Measurements from ENCODE around the gene PIK3CA. TPM values are rescaled to one million over a fixed set of nuclear protein-coding genes. Genes with fewer than 3 reads are reported as not detected.
"Not testable (repeated sequence)": the region's sequence is repeated elsewhere in the genome, so short reads cannot be mapped to it uniquely, and the experiment has no call there.

The PIK3CA gene
- total RNA-seq, 1 donor from 2014 or later = 20.1 TPM

DNA sequence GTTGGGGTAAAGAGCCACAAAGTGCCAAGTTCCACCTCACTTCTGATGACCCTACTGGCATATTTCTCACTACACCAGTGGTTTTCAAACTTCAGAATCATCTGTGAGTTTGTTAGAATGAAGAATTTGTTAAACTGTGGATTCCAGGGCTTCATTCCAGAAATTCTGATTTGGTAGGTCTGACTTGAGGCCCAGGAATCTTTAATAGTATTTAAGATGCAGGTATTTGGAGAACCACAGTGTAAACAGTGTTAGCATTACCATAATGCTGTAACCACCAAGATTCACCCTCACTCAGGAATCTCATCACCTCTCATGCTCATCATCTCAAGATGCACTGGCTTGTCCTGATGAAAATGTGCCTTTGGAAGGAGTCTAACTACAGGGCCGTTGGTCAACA, 96.7 kb downstream of the PIK3CA start:
- Histone ChIP-seq H3K36me3 (no peaks in the 10 kb centered on the region), H3K9me3 (no peaks in the 10 kb centered on the region), H3K4me1 (no peaks in the 10 kb centered on the region), H3K27me3 (no peaks in the 10 kb centered on the region), H3K4me3 (no peak overlapping the region), H3K27ac (no peak overlapping the region)
- no peak for DNase-seq (ENCODE audit: extremely low spot score in 2 of 2)
- no peak for TF ChIP-seq POLR2AphosphoS5 (IDR thresholded peaks at IDR 0.05; ENCODE audit: insufficient read depth in 1 of 2, low read depth in 1 of 2)
- intact Hi-C loops (cut with DNase I) = no loop called here

DNA sequence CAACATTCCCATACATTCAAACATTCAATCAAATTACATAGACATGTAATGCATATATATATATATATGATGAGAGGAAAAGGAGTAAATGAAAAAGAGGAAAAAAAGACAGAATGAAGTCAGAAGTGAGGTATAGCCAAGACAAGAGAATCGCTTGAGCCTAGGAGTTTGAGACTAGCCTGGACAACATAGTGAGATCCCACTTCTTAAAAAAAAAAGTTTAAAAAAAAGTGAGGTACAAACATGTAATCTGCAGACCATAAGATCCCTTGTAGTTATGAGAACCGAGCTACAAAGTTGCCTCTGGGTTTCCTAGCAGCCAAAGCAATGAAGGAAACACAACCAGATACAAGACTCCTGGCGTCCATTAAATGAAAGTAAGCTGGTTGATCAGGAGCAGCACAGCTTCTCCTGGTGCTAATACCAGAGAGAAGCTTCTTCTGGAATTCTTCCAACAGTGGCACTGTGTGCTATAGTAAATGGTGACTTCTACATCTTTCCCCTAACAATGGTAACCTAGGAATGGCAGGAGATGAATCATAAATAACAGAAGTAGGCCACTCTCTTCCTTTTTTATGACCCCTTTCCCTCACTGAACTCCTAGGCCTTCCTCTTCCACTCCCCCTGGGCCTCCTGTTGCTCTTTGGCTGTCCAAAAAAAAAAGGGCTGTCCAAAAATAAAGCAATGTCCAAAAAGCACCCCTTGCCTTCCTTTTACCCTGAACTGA, 99.3 kb downstream of the PIK3CA start:
- TF ChIP-seq POLR2AphosphoS5 (IDR thresholded peaks at IDR 0.05; ENCODE audit: insufficient read depth in 1 of 2, low read depth in 1 of 2) (no peak), POLR2A (IDR thresholded peaks at IDR 0.05) (no peak)
- TF ChIP-seq, protein P1, sequence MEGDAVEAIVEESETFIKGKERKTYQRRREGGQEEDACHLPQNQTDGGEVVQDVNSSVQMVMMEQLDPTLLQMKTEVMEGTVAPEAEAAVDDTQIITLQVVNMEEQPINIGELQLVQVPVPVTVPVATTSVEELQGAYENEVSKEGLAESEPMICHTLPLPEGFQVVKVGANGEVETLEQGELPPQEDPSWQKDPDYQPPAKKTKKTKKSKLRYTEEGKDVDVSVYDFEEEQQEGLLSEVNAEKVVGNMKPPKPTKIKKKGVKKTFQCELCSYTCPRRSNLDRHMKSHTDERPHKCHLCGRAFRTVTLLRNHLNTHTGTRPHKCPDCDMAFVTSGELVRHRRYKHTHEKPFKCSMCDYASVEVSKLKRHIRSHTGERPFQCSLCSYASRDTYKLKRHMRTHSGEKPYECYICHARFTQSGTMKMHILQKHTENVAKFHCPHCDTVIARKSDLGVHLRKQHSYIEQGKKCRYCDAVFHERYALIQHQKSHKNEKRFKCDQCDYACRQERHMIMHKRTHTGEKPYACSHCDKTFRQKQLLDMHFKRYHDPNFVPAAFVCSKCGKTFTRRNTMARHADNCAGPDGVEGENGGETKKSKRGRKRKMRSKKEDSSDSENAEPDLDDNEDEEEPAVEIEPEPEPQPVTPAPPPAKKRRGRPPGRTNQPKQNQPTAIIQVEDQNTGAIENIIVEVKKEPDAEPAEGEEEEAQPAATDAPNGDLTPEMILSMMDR (IDR thresholded peaks at IDR 0.05) = no peak
- intact Hi-C loops (cut with DNase I) = no loop called here
- H3K36me3 ChIP-seq = no peaks in the 10 kb centered on the region
- H3K9me3 ChIP-seq = no peaks in the 10 kb centered on the region
- no peak overlapping the region for H3K4me3 ChIP-seq
- H3K27me3 ChIP-seq = no peaks in the 10 kb centered on the region
- H3K4me1 ChIP-seq = no peaks in the 10 kb centered on the region
- no peak for DNase-seq (ENCODE audit: extremely low spot score in 2 of 2)
- H3K27ac ChIP-seq = no peak overlapping the region

DNA sequence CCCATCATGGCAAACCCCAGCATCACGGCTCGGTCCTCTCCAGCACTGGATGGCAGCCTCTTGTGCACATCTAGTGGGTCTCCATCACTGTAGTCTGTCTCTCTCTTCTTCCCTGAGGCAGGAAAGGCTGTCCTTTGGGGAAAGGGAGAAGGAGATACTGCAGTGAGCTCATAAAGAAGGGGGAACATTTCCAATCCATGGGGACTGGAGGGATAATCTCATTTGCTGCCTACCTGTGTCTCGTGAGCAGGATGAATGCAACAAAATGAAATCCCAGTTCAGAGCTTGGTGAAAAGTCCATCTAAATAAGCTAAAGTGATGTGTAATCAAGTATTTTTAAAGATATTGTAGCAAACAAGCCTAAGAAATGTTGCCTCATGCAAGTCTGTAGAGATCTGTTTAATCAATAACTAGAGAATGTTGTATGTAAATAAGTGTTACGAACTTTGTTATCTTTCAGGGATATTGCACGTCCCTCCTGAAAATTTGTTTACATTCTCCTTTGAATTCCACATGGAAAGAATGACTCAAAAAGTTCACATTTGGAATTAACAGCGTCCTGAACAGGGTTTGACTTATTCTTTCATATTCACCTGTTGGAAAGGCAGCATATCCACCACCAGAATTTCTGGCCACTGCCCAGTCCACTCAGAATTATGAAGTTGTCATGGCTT, 102.8 kb downstream of the PIK3CA start, which contains the start of gene KCNMB3:
Gene KCNMB3 (minus strand): TSS at position 312 of the 674 bp plus-strand sequence. CDS start 124 bp downstream, at position 188.
- Histone ChIP-seq H3K9me3 (no peaks in the 10 kb centered on the region), H3K4me3 (no peak within 1 kb of the TSS), H3K4me1 (no peaks in the 10 kb centered on the region), H3K27me3 (no peaks in the 10 kb centered on the region), H3K36me3 (no peaks in the 10 kb centered on the region), H3K27ac (no peak within 1 kb of the TSS)
- no peak for DNase-seq (ENCODE audit: extremely low spot score in 2 of 2)
- intact Hi-C loops (cut with DNase I) = no loop called here
- no peak for TF ChIP-seq POLR2AphosphoS5 (IDR thresholded peaks at IDR 0.05; ENCODE audit: insufficient read depth in 1 of 2, low read depth in 1 of 2)
- TF ChIP-seq POLR2A (IDR thresholded peaks at IDR 0.05) = no peak
- TF ChIP-seq, protein P1 (IDR thresholded peaks at IDR 0.05) = no peak

DNA sequence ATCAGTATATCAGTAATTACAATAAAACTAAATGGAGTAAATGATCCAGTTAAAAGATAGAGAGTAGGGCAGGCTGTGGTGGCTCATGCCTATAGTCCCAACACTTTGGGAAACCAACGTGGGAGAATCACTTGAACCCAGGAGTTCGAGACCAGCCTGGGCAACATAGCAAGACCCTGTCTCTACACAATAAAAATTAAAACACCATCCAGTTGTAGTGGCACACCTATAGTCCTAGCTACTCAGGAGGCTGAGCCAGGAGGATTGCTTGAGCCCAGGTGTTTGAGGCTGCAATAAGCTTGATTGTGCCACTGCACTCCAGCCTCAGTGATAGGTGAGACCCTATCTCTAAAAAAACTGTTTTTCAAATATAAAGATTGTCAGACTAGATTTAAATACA, 108.7 kb downstream of the PIK3CA start:
- intact Hi-C loops (cut with DNase I) = no loop called here
- no peak overlapping the region for H3K27ac ChIP-seq
- H3K4me1 ChIP-seq = no peaks in the 10 kb centered on the region
- no peak overlapping the region for H3K4me3 ChIP-seq
- H3K9me3 ChIP-seq = no peaks in the 10 kb centered on the region
- no peak for DNase-seq (ENCODE audit: extremely low spot score in 2 of 2)
- no peaks in the 10 kb centered on the region for H3K36me3 ChIP-seq
- TF ChIP-seq POLR2AphosphoS5 (IDR thresholded peaks at IDR 0.05; ENCODE audit: insufficient read depth in 1 of 2, low read depth in 1 of 2) (no peak), POLR2A (IDR thresholded peaks at IDR 0.05) (no peak)
- TF ChIP-seq, protein P1 (IDR thresholded peaks at IDR 0.05) = no peak
- no peaks in the 10 kb centered on the region for H3K27me3 ChIP-seq

DNA sequence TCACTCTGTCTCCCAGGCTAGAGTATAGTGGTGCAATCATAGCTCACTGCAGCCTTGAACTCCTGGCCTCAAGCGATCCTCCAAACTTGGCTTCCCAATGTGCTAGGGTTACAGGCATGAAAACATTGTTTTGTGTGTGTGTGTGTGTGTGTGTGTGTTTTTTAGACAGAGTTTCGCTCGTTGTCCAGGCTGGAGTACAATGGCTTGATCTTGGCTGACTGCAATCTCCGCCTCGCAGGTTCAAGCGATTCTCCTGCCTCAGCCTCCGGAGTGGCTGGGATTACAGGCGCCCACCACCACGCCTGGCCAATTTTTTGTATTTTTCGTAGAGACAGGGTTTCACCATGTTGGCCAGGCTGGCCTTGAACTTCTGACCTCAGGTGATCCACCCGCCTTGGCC, 109.6 kb downstream of the PIK3CA start:
- intact Hi-C loops (cut with DNase I); H3K4me1 ChIP-seq; DNase-seq (ENCODE audit: extremely low spot score in 2 of 2); H3K4me3 ChIP-seq; H3K36me3 ChIP-seq; H3K27ac ChIP-seq; H3K27me3 ChIP-seq; H3K9me3 ChIP-seq: not testable (repeated sequence)

DNA sequence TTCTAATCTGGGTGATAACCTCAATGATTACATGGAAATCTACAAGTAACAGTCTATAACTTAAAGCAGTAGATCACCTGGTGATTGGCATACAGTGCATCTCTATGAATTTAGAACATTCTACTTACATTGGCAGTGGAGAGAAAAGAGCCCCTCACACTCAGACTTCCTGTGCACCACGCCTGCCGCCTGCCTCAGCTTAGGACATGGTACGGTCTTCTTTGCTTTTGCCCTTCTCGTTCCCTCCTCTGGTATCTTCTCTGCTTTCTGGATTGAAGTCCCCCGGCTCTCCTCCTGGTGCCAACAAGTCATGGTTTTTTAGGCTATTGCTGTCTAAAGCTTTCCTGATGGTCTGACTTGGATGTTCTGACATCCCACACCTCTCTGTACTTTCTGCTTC, 110.7 kb downstream of the PIK3CA start:
- H3K27me3 ChIP-seq = no peaks in the 10 kb centered on the region
- H3K9me3 ChIP-seq = no peaks in the 10 kb centered on the region
- H3K36me3 ChIP-seq = no peaks in the 10 kb centered on the region
- no peaks in the 10 kb centered on the region for H3K4me1 ChIP-seq
- intact Hi-C loops (cut with DNase I) = no loop called here
- no peak overlapping the region for H3K4me3 ChIP-seq
- TF ChIP-seq, protein P1 (IDR thresholded peaks at IDR 0.05) = no peak
- TF ChIP-seq POLR2A (IDR thresholded peaks at IDR 0.05) (no peak), POLR2AphosphoS5 (IDR thresholded peaks at IDR 0.05; ENCODE audit: insufficient read depth in 1 of 2, low read depth in 1 of 2) (no peak)
- no peak overlapping the region for H3K27ac ChIP-seq
- no peak for DNase-seq (ENCODE audit: extremely low spot score in 2 of 2)

DNA sequence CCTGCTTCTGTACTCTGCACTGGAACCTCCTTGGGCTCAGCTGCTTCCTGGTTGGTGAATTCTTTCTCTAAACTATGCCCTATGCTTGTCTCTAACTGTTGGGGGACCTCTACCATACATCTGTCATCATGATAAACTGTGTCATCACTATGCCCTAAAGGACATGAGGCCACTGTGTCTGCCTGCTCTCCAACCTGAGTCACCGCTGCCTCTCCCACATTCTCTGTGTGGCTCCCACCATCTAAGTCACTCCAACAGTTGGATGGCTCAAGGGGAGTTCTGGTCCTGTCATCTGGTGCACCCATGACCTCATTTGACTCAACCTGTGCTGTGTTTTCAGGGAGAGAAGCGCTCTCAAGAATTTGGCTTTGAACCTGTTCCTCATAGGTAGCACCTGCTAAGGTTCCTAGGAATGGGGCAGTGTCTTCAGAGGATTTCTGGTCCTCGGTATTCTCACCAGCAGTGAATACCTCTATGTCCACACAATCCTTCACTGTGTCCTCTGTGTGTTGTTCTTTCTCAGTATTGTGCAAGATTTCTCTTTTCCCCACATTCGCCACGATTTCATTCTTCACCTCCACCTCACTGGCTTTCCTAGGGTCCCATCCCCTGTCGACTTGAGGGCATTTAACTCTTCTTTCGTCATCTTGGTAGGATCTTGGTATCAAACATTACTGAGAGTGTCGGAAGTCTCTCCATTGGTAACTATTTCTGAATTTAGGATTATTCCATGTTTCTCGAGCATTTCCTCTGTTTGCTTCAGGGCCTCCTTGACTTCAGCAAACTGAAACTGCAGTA, 112.0 kb downstream of the PIK3CA start:
- H3K27me3 ChIP-seq; H3K4me1 ChIP-seq; H3K27ac ChIP-seq; H3K4me3 ChIP-seq; H3K9me3 ChIP-seq; H3K36me3 ChIP-seq; DNase-seq (ENCODE audit: extremely low spot score in 2 of 2): not testable (repeated sequence)
- intact Hi-C loops (cut with DNase I) = loop anchor here (5.0 kb wide), 1 partner anchor 113 kb away; the partner anchor contains the start of gene PIK3CA

All from vagina (tissue), 2 donors.